Gastroesophageal sphincter (tissue), 3 donors: ENCODE data around the gene MBOAT2.

ENCODE experiments used
- CTCF ChIP-seq, 4 experiments: fragments of 200-600 bp in 2 of 4; fragments of 450-650 bp in 2 of 4; sonication (generic) in 1 of 4; IDR thresholded peaks; one replicate each; pipeline ENCODE4 v1.5.1; 2017 to 2019; ENCODE audit warnings: antibody characterized with exemption in 4 of 4, mild to moderate bottlenecking in 2 of 4, moderate library complexity in 2 of 4
- POLR2A ChIP-seq, 2 donors: fragments of 450-650 bp; IDR thresholded peaks; one replicate each; pipeline ENCODE4 v1.6.1; 2017; ENCODE audit warnings: antibody characterized with exemption in 2 of 2, mild to moderate bottlenecking in 2 of 2, moderate library complexity in 1 of 2

GRCh38 chr2:8862230-8862629, 141.3 kb downstream of the MBOAT2 start:
- TF ChIP-seq POLR2A (IDR thresholded peaks at IDR 0.05) (no peak), CTCF (IDR thresholded peaks at IDR 0.05) (no peak)
